HG02763 (cell line): Measurements from ENCODE around the gene FGF7.
"Not testable (repeated sequence)": the region's sequence is repeated elsewhere in the genome, so short reads cannot be mapped to it uniquely, and the experiment has no call there.

ENCODE experiments used
- ATAC-seq: cut with Tn5 transposase; IDR thresholded peaks from one replicate; pipeline ENCODE4 v1.9.1; 2021; ENCODE audit warnings: mild to moderate bottlenecking, moderate library complexity; ENCODE audit not compliant: unreplicated experiment

Gene FGF7

GRCh38 chr15:49438962-49439631 is 16.1 kb downstream of the FGF7 start:
- ATAC-seq, result peak; percentile 66

DNA sequence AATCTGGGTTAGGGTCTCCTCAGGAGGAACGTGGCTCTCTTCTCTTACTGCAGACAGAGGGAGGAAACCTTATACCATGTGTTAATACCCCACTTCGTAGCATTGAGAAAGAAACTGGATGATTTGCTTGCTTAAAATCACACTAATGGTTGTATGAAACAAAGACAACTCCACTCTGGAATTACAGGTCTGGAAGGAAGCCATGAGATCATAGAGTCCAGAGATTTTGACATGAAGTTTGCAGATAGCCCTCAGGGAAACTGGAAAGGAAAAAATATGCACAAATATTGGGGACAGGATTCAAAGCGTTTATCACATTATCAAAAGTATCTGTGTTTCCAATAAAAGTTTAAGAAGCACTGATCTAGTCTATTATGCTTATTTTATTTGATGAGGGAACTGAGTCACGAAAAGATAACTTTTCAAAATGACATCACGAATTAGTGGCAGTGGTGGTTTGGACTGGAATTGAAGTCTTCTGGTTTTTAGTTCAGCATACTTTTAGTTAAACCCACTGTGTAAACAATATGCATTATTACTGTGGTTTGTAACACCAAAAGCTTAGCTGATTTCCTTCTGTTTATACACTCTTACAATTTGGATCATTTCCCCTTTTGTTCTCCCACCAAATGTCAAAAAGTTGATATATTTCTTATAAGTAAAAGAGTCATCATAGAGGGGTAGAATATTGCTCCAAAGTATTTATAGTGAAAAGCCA is 16.8 kb downstream of the FGF7 start:
- no peak for ATAC-seq

DNA sequence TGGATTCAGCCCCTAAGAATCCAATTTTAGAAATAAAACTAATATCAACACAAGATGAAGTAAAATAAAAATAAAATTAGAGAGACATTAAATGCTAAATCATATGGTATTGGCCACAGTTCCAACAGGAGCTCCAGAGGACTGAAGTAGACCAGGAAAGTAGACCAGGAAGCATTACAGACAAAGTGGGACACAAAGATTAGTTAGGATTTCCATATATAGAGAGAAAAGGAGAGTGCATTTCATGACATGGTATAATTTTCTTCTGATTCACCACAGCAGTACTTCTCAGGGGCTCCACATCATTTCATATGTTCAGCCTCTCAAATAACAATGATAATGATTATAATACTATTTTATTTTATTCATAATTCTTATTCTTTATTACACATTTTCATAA is 18.3 kb downstream of the FGF7 start:
- no peak for ATAC-seq

- no peak for ATAC-seq
Measured at GRCh38 chr15:49441816-49442215, 18.8 kb downstream of the FGF7 start.

GRCh38 chr15:49452595-49452994 is 29.6 kb downstream of the FGF7 start:
- ATAC-seq, result no peak

- no peak for ATAC-seq
Measured at GRCh38 chr15:49456166-49456565, 33.1 kb downstream of the FGF7 start.

GRCh38 chr15:49458145-49458544 is 35.1 kb downstream of the FGF7 start:
- ATAC-seq, result no peak

- no peak for ATAC-seq
Measured at GRCh38 chr15:49460411-49460941, 37.4 kb downstream of the FGF7 start.

DNA sequence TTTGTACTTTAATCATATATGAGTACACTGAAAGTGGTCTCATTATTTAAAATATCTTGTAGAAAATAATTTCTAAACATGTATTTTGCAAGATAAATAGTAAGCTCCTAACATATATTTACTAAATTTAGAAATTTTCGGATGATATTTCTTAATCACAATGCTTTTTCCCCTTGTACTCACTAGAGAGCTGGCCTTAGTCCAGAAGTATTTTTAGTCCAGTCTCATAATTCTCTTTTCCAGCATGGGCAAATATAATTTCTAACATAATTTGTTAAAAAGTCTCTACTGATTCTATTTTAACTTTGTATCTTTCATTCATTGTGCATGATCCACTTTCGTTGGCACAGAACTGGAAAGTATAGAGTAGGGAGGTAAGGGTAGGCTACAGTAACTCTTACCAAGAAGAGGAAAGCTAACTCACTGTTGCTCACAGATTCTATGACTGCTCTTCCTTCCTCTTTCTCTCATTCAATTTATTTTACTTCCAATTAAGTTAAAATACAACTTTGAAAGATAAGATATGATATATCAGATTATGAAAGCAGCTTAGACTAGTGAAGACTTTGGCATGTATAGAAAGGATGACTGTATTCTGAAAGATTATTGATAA is 39.3 kb downstream of the FGF7 start:
- ATAC-seq, result no peak

GRCh38 chr15:49464522-49464921 is 41.5 kb downstream of the FGF7 start:
- no peak for ATAC-seq

GRCh38 chr15:49466119-49466518 is 43.1 kb downstream of the FGF7 start:
- ATAC-seq, result no peak

GRCh38 chr15:49467746-49468480 is 44.9 kb downstream of the FGF7 start:
- ATAC-seq, result no peak

GRCh38 chr15:49468481-49468839 is 45.4 kb downstream of the FGF7 start:
- ATAC-seq, result no peak

DNA sequence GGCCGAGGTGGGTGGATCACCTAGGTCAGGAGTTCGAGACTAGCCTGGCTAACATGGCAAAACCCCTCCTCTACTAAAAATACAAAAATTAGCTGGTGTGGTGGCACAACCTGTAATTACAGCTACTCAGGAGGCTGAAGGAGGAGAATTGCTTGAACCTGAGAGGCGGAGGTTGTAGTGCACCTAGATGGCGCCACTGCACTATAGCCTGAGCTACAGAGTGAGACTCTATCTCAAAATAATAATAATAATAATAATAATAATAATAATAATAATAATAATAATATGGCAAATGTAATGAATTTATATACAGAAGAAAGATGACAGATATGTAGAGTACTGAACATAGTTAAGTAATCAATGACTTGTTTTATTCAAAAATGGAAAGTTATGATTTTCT is 48.2 kb downstream of the FGF7 start:
- ATAC-seq, result not testable (repeated sequence)

DNA sequence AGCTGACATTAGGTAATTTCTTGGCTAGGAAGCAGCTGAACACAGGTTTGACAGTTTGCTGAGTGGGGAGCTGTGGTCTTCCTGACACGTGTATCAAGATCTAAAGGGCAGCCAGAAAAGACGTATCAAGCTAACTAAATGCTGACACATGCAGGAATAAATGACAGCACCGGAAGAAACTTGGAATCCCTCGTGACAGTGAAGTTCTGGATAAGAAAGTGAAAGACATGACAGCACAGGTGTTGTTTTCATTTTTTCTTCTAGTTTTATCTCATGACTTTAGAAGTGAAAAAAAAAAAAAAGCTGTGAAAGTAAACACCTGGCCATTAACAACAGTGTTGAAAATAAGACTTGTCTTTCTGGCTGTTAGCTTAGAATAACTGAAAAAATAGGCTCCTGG is 48.7 kb downstream of the FGF7 start:
- peak; percentile 91 for ATAC-seq

GRCh38 chr15:49472338-49472737 is 49.3 kb downstream of the FGF7 start:
- no peak for ATAC-seq

GRCh38 chr15:49473031-49473430 is 50.0 kb downstream of the FGF7 start:
- ATAC-seq, result no peak

DNA sequence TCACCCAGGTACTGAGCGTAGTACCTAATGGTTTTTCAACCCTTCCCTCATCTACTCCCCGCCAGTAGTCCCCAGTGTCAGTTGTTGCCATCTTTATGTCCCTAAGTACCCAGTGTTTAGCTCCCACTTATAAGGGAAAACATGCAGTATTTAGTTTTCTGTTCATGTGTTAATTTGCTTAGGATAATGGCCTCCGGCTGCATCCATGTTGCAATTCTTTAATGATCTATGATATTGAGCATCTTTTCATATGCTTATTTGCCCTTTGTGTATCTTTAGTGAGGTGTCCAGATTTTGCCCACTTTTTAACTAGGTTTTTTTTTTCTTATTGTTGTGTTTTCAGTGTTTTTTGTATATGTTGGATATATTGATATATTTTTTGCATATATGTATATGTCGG is 55.0 kb downstream of the FGF7 start:
- ATAC-seq, result not testable (repeated sequence)

DNA sequence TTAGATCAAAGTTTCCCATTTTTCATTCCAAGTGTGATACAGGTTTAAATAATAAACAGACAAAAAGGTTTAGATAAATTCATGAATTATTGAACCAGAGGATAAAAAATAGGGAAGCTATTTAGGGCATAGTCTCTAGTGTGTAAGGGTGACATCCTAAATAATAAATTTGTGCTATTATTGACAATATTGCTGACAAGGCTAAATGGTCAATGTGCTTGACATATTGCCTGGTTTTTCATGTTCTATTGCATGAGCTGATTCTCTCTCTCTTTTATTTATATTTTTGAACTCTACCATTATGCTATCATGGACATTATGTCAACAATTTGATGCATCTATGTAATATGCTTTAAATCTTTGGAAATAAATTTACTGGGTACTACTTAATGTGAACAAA is 55.9 kb downstream of the FGF7 start:
- not testable (repeated sequence) for ATAC-seq

DNA sequence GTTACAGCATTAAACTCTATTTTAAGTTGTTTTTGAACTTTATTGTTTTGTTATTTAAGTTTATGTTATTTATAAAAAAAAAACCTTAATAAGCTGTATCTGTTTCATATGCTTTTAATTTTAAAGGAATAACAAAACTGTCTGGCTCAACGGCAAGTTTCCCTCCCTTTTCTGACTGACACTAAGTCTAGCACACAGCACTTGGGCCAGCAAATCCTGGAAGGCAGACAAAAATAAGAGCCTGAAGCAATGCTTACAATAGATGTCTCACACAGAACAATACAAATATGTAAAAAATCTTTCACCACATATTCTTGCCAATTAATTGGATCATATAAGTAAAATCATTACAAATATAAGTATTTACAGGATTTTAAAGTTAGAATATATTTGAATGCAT is 62.4 kb downstream of the FGF7 start:
- ATAC-seq, result not testable (repeated sequence)

- no peak for ATAC-seq
Measured at GRCh38 chr15:49490966-49491365, 67.9 kb downstream of the FGF7 start.
